Stimulated activated CD8-positive, alpha-beta memory T cell treated with anti-CD3 and anti-CD28 coated beads, Interleukin-7, amount 100 ng/mL, for 24 hours (primary cell): Measurements from ENCODE around the gene TSPYL6.

Source experiments
- DNase-seq: peaks from one replicate; pipeline ENCODE4 v3.0.0-alpha.2; 2020; ENCODE audit warnings: low read depth

TSPYL6 gene

DNA sequence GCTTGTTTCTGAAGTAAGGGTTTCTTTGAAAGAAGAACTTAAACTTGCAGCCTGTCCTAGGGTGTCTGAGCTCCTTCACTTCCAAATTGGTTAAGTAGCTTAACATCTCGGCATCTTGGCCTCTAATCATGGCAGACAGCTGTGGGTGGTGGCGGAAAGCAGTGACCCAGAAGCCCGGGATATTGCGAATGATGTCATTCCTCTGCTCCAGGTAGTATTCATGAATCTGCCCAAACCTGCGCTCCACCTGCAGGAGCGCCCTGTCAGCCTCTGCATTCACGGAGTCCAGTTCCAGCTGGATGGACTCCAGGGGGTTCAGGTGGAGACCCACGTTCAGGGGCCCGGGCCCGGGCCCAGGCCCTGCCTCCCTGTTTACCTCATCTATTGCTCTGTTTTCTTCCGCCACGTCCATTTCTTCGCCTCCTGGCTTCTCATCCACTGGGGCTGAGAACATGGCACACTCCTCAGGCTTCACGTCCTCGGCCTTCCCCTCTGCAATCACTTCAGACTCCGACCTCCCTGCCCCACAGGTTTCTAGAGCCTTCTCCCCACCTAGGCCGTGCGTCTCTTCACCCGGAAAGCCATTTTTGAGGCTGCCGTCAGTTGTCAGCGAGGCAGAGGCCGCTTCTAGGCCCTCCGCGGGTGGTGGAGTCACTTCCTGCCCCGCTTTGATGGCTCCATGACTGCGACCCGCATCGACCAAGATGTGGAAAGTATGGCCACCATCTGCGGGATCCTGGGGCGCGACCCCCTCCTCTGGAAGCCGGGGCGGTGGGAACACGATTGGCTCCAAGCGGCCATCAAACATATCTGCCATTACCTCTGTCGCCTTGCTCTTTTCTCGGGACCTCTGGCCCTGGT lies 569 bp downstream of the TSPYL6 start:
- no peak for DNase-seq

- no peak for DNase-seq
Measured at GRCh38 chr2:54254180-54254579, 1.8 kb downstream of the TSPYL6 start.

- DNase-seq: no peak
Measured at GRCh38 chr2:54249629-54250028, 6.4 kb downstream of the TSPYL6 start.

DNA sequence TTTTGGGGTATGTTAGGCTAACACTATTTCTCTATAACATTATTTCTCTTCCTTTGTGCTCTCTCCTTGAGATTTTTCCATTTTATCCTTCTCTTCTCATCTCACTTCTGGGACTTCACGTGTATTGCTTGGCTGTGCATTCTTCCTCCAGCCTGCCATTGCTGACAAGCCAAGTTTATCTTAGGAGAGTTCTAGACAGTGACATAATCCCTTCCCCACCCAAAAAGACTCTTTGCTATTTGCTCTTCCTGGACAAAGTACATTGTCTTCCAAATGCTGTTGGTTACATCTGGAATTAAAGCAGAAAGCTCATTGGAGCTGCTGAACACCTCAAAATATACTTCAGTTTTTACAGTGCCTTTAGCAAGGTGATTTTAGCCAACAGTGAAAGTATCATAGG lies 8.9 kb downstream of the TSPYL6 start:
- DNase-seq: no peak

DNA sequence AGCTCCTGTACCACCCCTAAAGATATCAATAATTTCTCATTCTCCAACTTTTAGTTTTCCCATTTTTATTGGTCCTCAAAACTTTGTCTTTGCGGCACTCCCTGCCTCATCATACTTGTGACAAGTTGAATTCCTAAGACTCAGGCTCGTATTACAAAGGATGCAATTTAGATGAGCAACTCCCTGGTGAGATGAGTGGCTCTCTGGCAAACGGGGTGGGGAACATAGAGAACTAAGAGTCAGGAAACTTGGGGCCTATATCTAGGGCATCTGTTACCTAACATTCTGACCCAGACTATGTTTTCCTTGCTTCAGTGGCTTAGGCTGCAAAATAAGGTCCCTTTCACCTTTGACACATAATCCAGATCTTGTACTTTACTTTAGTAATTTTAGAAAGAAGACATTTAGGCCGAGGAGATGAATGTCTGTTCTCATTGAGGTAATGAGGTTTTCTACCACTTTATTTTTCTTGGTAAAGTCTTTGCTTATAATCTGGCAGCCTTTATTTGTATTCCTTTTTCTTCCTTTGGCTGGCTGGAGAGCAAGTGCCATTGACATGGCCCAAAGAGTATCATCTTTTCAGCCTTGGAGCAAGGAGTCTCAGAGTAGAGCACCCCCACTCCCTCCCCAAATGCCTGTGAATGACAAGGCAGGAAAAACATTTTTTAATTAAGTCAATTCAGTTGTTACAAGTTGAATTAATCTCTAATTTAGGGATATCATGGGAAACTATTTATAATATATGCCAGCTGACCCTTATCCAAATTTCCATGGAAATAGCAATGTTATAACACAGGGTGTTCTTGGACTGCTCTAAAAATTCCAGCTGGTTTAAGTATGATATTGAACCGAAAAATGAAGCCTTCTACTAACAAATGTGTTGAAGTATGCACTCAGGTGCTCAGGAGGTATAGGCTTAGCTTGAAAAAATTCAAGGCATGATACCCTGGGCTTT lies 15.2 kb downstream of the TSPYL6 start:
- DNase-seq: no peak

GRCh38 chr2:54239427-54239826 lies 16.6 kb downstream of the TSPYL6 start:
- DNase-seq: no peak

- no peak for DNase-seq
Measured at GRCh38 chr2:54237428-54237827, 18.6 kb downstream of the TSPYL6 start.

DNA sequence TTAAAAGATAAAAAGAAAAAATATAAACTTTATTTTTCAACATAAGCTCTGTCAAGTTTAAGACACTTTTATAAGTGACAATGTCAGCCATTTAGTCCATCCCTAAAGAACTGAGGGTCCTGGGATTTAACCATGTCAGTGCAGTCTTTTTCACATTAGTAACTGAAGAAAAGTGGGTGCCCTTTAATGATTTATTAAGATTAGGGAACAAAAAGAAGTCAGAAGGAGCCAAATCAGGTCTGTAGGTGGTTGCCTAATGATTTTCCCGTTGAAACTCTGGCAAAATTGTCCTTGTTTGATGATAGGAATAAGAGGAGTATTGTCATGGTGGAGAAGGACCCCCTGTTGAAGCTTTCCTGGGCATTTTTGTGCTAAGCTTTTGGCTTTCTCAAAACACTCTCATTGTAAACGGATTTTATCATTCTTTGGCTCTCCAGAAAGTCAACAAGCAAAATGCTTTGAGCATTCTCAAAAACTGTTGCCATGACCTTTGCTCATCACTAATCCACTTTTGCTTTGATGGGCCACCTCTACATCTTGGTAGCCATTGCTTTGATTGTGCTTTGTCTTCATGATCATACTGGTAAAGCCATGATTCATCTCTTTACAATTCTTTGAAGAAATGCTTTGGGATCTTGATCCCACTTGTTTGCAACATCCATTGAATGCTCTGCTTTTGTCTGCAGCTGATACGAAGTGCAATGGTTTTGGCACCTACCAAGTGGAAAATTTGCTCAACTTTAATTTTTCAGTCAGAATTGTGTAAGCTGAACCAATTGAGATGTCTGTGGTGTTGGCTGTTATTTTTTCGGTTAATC lies 22.0 kb downstream of the TSPYL6 start:
- no peak for DNase-seq

DNA sequence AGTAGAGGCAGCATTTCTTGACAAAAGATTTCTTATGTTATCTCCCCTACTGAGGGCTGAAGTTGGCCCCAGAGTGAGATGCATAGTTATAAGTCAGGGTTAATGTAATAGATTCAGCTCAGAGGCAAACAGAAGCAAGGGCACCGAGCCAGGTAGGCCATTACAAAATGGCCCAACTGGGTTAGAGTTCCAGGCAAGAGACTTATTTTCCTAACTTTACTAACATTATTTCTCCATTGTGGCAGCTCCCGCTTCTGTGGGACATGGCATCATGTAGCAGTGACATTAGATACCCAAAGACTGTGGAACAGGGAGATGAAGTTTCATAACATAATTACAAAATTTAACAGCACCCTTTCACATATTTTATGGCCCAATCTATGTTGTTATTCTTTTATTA lies 27.1 kb downstream of the TSPYL6 start:
- DNase-seq: no peak

DNA sequence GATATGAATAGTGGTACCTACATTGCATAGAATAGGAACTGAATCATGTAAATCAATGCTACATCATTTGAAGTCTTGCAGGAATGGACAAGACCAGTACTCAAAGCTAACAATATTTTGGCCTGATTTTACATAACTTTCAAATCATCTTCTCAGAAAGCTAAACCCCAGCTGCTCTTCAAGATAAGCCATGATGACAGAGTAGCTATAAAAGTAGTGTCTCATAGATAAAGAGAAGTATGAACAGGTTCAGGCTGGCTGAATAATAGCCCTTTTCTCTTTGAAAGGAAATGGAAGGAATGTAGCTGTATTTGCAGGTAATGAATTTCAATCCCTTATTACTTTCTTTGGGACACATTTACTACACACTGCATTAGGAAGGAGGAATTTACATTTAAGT lies 28.2 kb downstream of the TSPYL6 start:
- no peak for DNase-seq

GRCh38 chr2:54226260-54226659 lies 29.8 kb downstream of the TSPYL6 start:
- no peak for DNase-seq

- DNase-seq: no peak
Measured at GRCh38 chr2:54224997-54225396, 31.0 kb downstream of the TSPYL6 start.

DNA sequence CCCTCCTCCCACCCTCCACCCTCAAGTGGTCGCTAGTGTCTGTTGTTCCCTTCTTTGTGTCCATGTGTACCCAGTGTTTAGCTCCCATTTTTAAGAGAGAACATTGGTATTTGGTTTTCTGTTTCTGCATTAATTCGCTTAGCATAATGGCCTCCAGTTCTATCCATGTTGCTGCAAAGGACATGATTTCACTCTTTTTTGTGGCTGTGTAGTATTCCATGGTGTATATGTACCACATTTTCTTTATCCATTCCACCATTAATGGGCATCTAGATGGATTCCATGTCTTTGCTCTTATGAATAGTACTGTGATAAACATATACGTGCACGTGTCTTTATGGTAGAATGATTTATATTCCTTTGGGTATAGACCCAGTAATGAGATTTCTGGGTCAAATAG lies 42.9 kb downstream of the TSPYL6 start:
- DNase-seq: no peak

DNA sequence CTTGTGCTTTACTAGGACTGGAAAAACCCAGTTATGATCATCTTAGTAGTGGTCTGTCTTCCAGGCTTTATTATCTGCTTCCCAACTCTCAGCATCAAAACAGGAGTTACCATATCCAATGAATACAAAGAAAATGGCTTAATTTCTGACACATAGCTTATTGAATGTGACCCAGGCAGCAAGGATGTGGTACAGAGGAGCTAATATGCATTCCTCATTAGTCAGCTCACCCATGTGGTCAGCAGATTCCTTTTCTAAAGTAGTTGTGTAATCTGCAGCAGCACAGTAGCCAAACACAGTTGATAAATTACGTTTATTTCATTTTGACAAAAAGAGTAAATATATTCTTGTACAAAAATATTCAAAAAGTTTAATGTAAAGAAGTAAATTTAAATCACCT lies 43.6 kb downstream of the TSPYL6 start:
- no peak for DNase-seq

DNA sequence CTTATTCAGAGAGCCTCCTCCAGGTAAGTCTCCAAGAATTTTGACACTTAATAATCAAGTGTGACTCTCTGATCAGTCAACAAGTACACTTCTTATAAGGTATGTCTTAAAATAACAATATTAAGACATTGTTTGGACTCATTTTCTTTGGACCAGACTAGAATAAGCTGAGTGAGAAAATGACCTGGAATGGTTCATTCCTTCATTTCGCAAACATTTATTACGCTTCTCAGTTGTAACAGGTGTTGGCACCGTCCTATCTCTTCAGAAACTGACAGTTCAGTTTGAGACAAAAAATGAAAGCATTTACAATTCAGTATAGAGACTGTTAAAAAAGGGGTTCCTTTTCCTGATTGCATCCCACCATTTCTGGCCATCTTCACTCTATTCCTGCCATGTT lies 46.6 kb downstream of the TSPYL6 start:
- DNase-seq: no peak

DNA sequence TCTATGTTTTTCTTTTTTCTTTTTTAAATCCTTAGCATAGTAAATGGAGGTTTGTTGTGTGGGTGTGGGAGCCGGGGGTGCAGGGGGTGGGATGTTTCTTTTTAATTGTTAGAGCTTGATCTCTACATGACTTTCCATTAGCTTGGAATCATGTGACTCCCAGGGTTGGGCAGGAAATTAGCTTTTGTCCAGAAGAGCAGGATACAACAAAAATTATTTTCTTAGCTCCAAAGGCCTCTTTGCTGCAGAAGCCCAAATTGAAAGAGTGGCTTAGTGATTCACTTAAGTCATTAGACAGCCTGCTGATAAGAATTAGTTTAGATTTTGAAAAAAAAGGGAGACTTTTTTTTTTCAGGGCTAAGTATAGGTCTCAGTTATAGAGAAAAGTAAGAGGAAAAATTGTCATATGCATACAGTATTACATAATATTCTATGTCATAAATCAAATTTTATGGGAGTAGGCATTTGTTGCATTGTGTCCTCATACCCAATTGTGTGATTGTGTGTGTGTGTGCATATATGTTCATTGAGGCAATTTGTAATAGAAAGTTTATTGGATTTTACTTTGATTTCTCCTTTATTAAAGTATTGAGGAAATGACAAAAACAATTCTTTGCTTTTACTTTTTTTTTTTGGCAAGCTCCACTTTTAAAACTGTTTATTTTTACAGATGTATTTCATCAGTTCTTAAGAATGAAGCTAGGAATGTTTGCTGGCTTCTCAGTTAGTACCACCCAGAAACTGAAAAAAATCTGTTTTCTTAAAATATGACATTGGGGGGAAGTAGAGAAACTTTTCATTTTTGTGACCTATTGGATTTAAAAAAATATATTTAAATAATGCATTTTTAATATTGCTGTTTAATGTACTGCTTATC lies 47.4 kb downstream of the TSPYL6 start:
- DNase-seq: no peak

GRCh38 chr2:54207666-54208195 lies 48.3 kb downstream of the TSPYL6 start:
- DNase-seq: no peak

DNA sequence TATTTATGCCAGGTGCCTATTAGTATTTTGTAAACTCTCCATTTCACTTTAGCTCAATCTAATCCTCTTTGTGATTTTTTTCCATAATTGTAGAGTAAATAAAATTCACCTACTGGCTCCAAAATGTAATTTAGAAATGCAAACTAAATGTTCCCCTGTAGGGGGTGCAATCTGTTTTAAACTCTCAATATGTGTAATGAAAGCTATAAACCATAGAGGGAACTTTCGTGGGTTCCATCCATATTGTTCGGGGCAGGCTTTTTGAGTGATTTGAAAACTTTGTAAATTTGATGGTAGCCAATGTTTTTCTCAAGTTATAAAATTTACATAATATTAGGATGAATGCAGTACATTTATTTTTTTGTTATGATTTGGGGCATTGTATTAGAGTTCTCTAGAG lies 49.4 kb downstream of the TSPYL6 start:
- no peak for DNase-seq

DNA sequence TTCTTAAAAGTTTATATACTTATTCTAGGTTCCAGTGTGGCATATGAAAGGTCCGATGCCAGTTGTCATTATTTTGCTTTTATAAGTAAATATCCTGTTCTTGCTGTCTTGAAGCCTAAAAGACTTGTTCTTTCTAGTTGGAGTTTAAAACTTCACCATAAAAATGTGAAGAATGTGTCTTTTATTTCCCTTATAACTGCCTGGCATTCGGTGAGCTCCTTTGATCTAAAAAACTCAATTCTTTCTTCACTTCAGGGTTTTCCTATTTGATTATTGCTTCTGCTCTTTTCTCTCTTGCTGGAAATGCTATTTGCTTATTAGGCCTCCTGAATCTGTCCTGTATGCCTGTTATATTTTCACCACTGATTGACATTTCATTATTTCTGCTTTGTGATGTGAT lies 51.6 kb downstream of the TSPYL6 start:
- no peak for DNase-seq
